Putamen (tissue), 1 donor: Measurements from ENCODE around the gene LARGE1.
"Not testable (repeated sequence)": the region's sequence is repeated elsewhere in the genome, so short reads cannot be mapped to it uniquely, and the experiment has no call there.

ENCODE experiments used
- DNase-seq: peaks from one replicate; pipeline ENCODE4 v3.0.0-alpha.2; 2016; ENCODE audit warnings: low spot score

LARGE1 gene

DNA sequence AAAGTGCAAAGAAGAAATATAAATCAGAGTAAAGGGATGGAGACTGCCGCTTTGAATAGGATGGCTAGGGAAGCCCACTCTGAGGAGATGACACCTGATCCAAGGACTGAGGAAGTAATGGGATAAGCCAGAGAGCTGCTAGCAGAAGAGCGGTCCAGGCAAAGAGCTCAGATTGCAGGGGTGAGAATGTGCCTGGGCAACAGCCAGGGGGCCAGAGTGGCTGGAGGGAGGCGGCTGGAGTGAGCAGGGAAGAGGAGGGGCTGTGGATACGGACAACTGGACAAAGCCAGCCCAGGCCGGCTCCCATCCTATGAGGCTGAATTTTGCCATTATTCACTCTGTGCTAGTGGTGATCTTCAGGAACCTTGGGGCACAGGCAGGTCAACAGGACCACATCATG is 501.8 kb downstream of the LARGE1 start:
- DNase-seq, result no peak

DNA sequence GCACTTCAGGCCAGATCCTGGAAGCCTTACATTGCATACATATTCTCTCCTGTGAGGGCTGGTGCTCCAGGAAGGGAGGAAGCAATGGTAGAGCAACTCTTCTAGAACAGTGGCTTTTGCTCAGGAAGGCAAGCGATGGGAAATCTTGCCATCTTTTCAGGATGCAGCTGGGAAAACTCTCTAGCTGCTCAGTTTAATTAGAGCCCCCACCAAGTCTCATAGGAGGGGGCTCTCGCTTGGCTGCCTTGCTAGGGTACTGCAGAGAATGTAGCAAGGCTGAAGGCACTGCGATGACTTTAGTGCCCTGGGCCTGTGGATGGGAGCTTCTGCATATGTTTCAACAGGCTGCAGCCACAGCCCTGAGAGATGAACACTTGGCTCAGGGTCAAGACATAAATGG is 504.9 kb downstream of the LARGE1 start:
- no peak for DNase-seq

GRCh38 chr22:33409079-33409478 is 511.2 kb downstream of the LARGE1 start:
- DNase-seq, result no peak

- no peak for DNase-seq
Observed at GRCh38 chr22:33405194-33405593, 515.1 kb downstream of the LARGE1 start.

DNA sequence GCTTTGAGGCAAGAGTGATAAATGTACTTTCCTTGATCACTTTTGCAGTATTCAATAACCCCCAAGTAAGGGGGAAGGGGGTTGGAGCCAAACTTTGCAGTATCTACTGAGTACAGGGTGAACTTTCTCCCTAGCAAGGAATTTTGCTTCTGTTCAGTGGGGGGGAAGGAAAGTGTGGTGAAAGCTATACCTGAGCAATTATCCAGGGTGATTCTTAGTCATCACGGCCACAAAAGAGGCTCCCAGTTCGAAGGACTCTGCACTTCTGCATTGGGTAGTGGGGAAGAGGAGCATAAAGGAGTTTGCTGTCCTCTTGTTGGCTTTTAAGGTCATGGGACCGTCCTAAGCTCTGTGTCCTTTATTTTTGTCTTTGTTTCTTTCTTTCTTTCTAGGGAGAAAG is 515.6 kb downstream of the LARGE1 start:
- DNase-seq, result no peak

- DNase-seq, result no peak
Observed at GRCh38 chr22:33402325-33402724, 518.0 kb downstream of the LARGE1 start.

GRCh38 chr22:33401291-33401690 is 519.0 kb downstream of the LARGE1 start:
- DNase-seq, result no peak

DNA sequence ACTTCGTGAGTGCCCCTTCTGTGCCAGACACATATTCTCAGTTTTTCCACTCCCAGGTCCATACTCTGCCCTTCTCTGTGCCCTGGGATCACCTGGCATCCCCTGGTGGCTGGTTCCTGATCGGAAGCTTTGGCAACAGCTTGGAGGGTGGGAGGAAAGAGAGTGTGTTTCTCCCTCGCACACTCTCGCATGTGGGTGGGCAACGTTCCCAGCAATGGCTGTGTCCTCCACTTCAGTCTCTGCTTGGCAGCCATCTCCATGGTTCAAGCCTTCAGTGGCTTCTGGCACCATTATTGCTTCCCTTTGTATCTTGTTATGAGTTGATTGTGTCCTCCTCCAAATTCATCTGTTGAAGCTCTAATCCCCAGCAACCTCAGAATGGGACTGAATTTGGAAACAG is 519.4 kb downstream of the LARGE1 start:
- no peak for DNase-seq

- DNase-seq, result no peak
Observed at GRCh38 chr22:33400061-33400840, 520.0 kb downstream of the LARGE1 start.

GRCh38 chr22:33397381-33397907 is 522.8 kb downstream of the LARGE1 start:
- no peak for DNase-seq

DNA sequence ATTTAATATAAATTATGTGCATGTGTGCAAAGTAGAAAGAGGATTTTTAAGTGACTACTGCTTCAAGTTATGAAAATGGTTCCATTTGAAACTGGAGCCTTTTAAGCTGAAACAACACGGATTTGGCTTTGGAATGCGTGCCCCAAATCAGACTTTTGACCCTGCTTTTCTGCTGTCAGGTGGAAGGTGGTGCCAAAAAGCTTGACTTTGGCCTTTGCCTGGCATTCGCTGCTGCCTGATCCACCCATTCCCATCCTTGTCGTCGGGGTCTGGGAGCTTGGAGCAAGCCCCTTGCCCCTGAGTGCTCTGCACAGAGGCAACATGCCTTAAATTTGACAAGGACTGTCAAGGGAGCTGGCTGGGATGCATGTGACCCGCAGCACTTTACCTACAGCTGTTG is 526.8 kb downstream of the LARGE1 start:
- DNase-seq, result no peak

GRCh38 chr22:33391298-33391697 is 529.0 kb downstream of the LARGE1 start:
- DNase-seq, result no peak

- no peak for DNase-seq
Observed at GRCh38 chr22:33389936-33390335, 530.3 kb downstream of the LARGE1 start.

- DNase-seq, result no peak
Observed at GRCh38 chr22:33386270-33386669, 534.0 kb downstream of the LARGE1 start.

DNA sequence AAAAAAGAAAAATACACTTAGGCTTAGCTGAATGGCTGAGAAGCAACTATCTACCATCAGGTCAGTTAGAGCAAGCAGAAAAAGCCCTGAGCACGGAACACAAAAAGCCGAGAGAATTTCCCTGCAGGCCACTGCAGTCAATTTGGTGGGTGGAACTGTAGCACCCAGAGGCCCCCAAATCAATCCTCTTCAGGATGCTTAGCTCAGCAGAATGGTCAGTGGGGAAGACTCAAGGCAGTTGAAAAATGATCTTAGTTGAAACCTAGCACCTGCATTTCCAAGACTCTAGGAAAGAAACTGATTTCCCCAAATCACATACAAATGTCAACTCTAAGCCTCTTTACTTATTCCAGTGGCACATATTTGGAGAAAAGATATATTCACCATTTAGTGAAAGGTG is 534.7 kb downstream of the LARGE1 start:
- DNase-seq, result no peak

GRCh38 chr22:33382436-33382835 is 537.8 kb downstream of the LARGE1 start:
- no peak for DNase-seq

- no peak for DNase-seq
Observed at GRCh38 chr22:33381531-33382406, 538.5 kb downstream of the LARGE1 start.

DNA sequence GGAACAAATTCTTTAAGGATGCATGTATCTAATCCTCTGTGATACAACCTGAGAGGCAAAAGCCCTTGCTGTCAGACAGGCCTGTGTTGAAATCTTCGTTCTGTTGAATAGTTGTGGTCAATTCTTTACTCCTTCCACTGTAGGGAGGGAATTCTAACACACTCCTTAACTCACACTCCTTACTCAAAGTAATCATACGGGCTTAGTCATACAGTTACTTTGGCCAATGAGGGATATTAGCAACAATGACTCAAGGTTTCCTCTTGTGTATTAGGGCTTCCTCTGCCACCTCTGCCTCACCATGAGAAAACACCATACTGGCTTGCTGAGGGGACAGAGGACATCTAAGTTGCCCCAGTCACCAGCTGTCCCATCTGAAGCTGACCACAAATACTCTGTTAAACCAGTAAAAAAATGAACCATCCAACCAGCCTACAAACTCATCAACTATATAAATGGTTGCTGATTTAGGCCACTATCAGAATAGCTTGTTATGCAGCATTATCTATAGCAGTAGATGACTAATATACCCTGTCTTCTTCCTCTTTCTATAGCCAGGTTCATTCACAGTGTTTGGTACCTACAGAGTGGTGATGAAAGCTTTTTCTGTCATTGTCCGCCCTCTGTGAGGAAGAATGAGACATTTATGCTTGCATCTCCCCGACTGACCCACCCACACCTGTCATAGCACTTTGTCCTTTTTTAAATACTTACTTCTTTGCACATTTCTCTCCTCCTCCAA is 539.3 kb downstream of the LARGE1 start:
- no peak for DNase-seq

DNA sequence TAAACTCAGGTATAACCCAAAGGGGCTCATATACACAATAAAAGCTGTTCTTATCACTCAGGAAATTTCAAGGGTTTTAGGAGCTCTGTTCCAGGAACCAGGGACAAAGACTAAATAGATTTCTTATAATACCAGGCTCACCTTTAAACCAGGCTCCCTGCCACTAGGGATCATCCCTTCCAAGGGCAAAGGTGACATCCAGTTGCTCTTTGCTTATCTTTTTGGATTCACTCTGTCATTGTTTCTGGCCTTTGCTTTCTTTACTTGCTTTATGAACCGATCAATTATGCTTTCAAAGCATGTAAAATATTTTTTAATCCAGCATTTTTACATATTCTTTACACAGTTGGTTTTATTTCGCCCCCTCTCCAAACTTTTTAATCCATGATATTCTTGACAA is 540.4 kb downstream of the LARGE1 start:
- DNase-seq, result no peak

DNA sequence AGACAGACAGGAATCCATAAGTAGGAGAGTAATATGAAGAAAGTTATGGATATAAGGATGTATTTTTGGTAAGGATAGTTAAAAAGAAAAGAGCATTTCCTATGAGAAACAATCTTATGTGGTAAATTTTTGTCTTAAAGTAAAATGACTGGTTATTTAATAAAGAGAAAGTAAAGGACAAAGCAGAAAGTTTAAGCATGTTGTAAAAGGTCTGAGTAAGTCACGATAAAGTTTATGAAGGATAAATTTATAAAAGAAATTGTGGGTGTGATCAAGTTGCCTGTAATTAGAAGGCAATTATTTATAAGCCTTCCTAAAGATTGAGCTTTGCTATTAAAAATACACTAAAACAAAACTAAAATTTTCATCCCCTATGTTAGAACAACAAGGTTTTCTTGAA is 547.4 kb downstream of the LARGE1 start:
- DNase-seq, result no peak

DNA sequence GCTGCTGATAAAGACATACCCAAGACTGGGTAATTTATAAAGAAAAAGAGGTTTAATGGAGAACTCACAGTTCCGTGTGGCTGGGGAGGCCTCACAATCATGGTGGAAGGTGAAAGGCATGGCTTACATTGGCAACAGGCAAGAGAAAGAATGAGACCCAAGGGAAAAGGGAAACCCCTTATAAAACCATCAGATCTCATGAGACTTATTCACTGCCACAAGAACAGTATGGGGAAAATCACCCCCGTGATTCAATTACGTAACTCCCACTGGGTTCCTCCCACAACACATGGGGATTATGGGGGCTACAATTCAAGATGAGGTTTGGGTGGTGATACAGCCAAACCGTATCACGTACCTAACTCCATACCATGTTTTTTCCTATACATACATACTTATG is 557.0 kb downstream of the LARGE1 start:
- not testable (repeated sequence) for DNase-seq

- no peak for DNase-seq
Observed at GRCh38 chr22:33362702-33363101, 557.6 kb downstream of the LARGE1 start.
